Measurements from ENCODE around the gene GTSF1L.
A peak's percentile ranks its signal among the peaks of the same experiment; 100 is the strongest.

GTSF1L gene

DNA sequence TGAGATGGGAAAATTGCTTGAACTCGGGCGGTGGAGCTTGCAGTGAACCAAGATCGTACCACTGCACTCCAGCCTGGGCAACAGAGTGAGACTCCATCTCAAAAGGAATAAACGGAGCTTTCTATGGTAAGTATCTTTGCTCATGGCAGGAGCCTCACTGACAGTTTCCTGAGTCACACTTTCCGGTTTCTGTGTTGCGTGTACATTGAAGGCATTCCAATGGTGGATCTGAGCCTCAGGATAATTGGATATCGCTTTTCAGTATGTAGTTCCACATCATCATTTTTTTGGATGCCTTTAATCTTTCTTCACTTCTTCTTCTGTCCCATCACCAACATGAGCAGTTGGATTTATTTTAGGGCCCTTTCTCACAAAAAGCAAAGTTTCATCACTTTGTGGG lies 28.6 kb upstream of the GTSF1L start:
- DNase-seq (ENCODE audit: low read depth in 1 of 2, low spot score in 1 of 2) = no peak
- no peak for TF ChIP-seq JUND (IDR thresholded peaks at IDR 0.05; ENCODE audit: low read depth)
- in situ Hi-C loops (cut with HindIII; ENCODE audit: low pct_unique_long_range_greater_than_20kb, low sequenced_read_pairs) = no loop called here

DNA sequence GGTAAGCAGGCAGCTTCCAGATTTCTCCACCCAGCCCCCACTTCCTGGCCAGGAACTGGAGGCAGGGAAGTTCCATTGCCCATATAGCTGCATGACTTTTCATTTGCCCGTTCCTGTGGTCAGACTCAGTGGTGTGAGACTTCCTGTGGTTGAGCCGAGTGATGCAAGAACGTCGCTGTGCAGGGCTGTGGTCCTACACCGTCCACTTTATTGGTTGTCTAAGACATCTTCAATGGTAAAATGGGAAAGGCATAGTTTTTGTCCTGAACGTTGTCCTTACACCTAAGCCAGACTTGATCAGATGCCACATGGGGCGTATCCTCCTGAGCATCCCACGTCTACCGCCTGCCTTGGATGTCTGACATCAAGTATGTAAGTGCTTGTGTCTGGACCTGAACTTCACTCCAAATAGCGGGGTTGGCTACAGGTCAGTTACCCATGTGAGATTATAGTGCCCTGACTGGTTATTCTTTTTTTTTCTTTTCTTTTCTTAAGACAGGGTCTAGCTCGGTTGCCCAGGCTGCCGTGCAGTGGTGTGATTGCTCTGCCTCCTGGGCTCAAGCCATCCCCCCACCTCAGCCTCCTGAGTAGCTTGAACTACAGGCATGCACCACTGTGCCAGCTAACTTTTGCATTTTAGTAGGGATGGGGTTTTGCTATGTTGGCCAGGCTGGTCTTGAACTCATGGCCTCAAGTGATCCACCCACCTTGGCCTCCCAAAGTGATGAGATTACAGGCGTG lies 25.9 kb upstream of the GTSF1L start:
- no peak for TF ChIP-seq JUND (IDR thresholded peaks at IDR 0.05; ENCODE audit: low read depth)
- no peak for DNase-seq (ENCODE audit: low read depth in 1 of 2, low spot score in 1 of 2)
- in situ Hi-C loops (cut with HindIII; ENCODE audit: low pct_unique_long_range_greater_than_20kb, low sequenced_read_pairs) = no loop called here

DNA sequence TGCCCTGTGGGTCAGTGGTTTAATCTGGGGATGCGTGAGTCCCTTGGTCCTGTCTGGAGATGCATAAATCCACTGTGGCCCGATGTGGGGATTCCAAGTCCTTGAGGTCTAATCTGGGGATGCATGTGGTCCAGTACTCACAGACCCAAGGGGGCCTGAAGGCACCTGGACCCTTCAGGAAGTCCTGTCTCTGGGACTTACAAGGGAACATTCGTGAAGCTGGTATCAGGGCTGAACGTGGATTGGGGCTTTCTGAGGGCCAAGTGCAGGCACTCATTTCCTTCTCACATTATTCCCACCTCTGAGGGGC lies 25.2 kb upstream of the GTSF1L start:
- DNase-seq (ENCODE audit: low read depth in 1 of 2, low spot score in 1 of 2) = no peak
- in situ Hi-C loops (cut with HindIII; ENCODE audit: low pct_unique_long_range_greater_than_20kb, low sequenced_read_pairs) = no loop called here
- no peak for TF ChIP-seq JUND (IDR thresholded peaks at IDR 0.05; ENCODE audit: low read depth)

DNA sequence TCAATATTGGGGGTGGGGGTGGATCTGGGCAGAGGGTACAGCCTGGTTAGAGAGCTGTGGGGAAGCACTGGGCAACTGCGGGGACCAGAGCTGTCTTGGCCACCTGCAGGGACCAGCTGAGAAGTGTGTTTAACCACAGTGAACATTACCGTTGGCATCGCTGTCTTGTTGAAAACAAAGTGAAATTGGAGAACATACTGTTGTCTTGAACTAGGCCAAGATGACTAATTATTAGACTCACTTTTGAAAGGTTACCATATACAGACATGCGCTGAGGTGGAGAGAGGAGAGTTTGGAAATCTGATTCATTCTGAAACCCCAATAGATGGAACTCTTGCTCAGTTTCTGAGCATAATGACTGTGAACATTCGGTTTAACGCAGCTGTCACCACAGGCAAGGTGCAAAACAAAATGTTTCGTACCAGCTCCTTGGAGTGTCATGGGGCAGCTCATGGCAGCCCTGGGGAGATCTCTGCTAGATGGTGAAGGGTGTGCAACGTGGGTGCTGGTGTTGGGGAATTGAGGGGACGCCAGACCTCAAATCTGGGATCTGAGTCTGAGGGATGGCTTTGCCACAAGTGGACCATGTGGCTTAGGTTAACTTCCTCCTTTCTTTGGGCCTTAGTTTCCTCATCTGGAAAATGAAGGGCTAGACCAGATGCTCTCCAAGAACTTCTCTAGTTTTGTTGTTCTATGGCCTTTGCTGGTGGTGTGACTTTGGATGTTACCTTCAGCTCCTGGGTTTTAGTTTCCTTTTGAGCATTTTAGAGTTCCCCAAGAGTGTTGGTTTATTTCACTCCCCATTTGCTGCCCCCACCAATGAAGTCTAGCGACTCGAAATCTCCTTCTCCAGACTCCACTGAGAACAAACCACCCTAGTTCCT lies 24.6 kb upstream of the GTSF1L start:
- no peak for TF ChIP-seq JUND (IDR thresholded peaks at IDR 0.05; ENCODE audit: low read depth)
- DNase-seq (ENCODE audit: low read depth in 1 of 2, low spot score in 1 of 2) = no peak
- in situ Hi-C loops (cut with HindIII; ENCODE audit: low pct_unique_long_range_greater_than_20kb, low sequenced_read_pairs) = no loop called here

DNA sequence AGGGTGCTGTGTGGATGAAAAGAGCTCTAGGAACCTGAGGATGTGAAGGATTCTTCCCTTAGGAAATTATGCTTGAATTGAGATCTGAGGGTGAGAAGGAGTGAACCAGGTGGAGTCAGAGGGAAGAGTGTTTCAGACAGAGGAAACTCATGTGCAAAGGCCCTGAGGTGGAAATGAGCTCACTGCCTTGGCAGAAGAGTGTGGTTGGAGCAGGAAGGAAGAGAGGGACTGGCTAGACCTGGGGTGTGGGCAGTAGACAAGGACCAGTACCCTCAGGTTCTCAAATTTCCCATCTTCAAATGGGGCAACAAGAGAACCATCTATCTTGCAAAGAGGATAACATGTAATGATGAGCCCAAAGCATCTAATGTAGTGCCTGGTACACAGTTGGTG lies 24.0 kb upstream of the GTSF1L start:
- TF ChIP-seq JUND (IDR thresholded peaks at IDR 0.05; ENCODE audit: low read depth) = no peak
- no peak for DNase-seq (ENCODE audit: low read depth in 1 of 2, low spot score in 1 of 2)
- in situ Hi-C loops (cut with HindIII; ENCODE audit: low pct_unique_long_range_greater_than_20kb, low sequenced_read_pairs) = no loop called here

DNA sequence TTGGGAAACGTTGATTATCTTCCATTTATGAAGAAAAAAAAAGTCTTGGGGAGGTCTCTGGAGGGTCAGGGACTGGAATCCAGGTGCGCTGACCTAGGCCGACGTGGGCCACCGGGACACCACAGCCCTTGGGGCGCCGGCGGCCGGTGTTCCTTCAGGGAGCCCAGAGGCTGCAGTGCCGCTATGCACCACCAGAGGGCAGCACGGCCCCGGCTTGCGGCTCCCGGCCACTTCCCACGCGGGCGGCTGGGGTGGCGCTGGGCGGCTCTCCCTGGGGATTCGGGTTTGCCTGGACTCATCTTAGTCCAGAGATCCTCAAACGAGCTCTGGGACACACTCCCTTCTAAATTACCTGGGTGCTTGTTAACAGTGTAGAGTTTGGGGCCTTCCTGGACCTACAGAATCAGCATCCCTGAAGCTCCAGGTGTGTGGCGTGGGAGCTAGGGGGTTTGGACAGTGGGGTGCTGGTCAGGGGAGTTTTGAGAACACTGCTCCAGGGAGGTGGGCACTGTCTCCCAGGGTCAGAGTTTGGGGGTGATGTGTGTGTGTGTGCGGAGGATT lies 23.0 kb upstream of the GTSF1L start:
- no peak for TF ChIP-seq JUND (IDR thresholded peaks at IDR 0.05; ENCODE audit: low read depth)
- peak; percentile 75 to 90 for DNase-seq (ENCODE audit: low read depth in 1 of 2, low spot score in 1 of 2)
- in situ Hi-C loops (cut with HindIII; ENCODE audit: low pct_unique_long_range_greater_than_20kb, low sequenced_read_pairs) = no loop called here

DNA sequence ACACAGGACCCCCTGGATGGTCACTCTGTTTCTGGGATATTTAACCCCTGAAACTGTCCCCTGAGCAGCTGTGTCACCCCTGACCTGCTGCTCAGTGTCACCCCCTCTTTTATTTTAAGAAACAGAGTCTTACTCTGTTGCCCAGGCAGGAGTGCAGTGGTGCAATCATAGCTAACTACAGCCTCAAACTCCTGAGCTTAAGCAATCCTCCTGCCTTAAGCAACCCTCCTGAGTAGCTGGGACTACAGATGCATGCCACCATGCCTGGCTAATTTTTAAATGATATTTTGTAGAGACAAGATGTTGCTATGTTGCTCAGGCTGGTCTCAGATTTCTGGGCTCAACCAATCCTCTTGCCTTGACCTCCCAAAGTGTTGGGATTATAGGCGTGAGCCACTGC lies 21.5 kb upstream of the GTSF1L start:
- in situ Hi-C loops (cut with HindIII; ENCODE audit: low pct_unique_long_range_greater_than_20kb, low sequenced_read_pairs) = no loop called here
- TF ChIP-seq JUND (IDR thresholded peaks at IDR 0.05; ENCODE audit: low read depth) = no peak
- no peak for DNase-seq (ENCODE audit: low read depth in 1 of 2, low spot score in 1 of 2)

DNA sequence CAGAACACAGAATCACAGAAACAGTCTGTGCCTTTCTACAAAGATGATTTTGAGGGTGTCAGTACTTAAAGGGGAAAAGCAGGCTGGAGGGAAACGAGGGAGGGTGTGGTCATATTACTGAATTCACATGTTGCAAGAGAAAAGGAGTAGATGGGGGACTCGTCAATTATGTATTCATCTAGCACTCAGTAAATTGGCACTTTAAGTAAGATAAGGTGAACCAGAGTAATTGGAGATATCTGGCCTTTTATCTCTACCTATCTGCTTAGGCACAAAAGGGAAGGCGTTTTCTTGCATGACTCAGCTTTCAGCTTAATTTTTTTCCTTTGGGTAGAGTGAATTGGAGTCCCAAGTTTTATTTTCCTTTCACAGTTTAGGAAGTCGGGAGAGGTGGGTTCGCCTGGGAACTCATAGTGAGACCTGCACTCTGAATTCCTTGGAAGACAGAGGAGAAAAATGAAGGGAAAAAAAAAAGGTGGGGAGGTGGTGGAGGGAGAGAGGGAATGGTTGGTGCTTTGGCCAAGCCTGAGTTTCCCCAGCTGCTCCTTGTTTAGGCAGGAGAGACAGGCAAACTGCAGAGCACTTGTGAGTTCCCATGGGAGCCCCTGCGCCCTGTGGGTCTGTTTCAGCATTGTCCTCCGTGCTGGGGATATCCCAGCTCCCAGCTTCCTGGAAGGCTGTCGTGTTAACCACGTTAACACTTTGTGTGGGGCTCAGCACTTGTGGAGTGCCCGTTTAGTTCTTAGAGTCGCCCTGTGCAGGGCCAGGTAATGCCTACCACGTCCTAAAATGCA lies 19.7 kb upstream of the GTSF1L start:
- TF ChIP-seq JUND (IDR thresholded peaks at IDR 0.05; ENCODE audit: low read depth) = no peak
- DNase-seq (ENCODE audit: low read depth in 1 of 2, low spot score in 1 of 2) = no peak
- in situ Hi-C loops (cut with HindIII; ENCODE audit: low pct_unique_long_range_greater_than_20kb, low sequenced_read_pairs) = no loop called here

DNA sequence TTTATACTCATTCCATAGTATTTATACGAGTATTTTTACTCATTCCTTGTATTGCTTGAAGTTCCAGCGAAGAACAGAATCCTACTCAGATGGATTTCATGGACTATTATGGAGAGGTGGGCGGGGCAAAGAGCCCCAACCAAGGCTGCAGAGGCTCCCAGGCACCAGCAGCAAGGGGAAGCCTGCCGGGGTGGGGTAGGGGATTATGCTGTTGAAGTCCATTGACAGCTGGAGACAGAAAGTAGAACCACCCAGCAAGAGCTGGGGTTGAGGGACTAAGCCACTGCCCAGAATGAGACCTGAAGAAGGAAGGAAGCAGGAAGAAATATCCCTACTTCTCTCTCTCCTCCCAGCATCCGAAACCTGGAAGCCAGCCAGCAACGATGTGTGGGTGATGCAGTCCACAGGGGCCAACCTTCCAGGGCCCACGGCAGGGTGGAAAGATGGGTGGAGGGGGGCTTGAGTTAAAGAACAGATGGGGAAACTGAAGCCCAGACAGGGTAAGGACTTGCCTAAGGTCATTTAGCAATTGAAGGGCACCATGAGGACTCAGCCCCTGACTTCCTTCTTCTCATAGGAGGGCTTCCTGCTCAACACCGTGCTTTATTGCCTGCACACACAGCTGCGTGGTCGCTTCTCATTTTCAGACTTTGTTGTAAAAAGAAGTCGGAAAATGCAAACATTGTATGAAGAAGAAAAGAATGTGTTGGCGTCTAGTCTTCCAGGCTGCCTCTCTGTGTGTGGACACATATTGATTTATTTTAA lies 18.3 kb upstream of the GTSF1L start:
- DNase-seq (ENCODE audit: low read depth in 1 of 2, low spot score in 1 of 2) = no peak
- in situ Hi-C loops (cut with HindIII; ENCODE audit: low pct_unique_long_range_greater_than_20kb, low sequenced_read_pairs) = no loop called here
- TF ChIP-seq JUND (IDR thresholded peaks at IDR 0.05; ENCODE audit: low read depth) = no peak

DNA sequence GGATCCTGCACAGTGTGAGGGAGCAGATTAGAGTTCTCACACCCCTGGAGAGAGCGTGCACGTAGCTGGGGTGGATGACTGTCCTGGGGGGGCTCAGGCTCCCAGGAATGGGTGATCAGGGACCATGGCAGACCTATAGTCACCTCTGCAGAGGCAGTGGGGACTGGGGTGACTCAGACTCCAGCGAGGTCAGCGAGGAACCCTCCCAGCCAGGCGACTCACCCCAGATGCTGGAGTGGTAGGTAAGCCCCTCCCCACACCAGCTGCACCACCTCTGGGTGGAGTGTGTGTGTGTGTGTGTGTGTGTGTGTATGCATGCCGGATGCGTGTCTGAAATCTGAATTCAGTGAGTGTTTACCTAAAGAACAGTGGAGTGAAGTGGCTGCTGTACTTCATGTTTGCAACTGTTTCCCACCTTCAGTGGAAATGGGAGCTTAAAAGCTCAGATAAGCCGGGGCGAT lies 17.4 kb upstream of the GTSF1L start:
- TF ChIP-seq JUND (IDR thresholded peaks at IDR 0.05; ENCODE audit: low read depth) = no peak
- no peak for DNase-seq (ENCODE audit: low read depth in 1 of 2, low spot score in 1 of 2)
- in situ Hi-C loops (cut with HindIII; ENCODE audit: low pct_unique_long_range_greater_than_20kb, low sequenced_read_pairs) = no loop called here

DNA sequence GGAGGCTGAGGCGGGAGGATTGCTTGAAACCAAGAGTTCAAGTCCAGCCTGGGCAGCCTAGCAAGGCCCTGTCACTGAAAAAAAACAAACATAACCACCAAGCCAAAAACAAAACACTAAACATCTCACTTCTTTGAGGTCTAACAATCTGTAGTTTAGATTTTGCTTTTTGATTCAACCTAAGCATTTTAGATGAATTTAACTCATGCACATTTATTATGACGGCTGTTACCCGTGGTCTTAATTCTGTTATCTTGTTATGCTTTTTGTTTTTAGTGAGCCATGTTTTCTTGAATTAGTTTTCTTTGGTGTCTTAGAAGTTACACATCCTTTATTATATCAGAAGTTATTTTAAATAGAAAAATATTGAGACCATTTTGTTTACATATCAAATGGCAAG lies 13.8 kb upstream of the GTSF1L start:
- TF ChIP-seq JUND (IDR thresholded peaks at IDR 0.05; ENCODE audit: low read depth) = no peak
- DNase-seq (ENCODE audit: low read depth in 1 of 2, low spot score in 1 of 2) = no peak
- in situ Hi-C loops (cut with HindIII; ENCODE audit: low pct_unique_long_range_greater_than_20kb, low sequenced_read_pairs) = no loop called here
